ENCODE results near the gene ZNF106. TPM values are rescaled to one million over a fixed set of nuclear protein-coding genes. Genes with fewer than 3 reads are reported as not detected.

The ZNF106 gene
- polyA plus RNA-seq, 3 donors = 29.0 to 121 (median 69.2) TPM

- H3K27me3 ChIP-seq (ENCODE audit: control insufficient read depth in 2 of 2, insufficient read depth in 2 of 2, low read length in 2 of 2) = no peaks in the 10 kb centered on the region
- no peak overlapping the region for H3K4me3 ChIP-seq (replicated peaks in 1 of 3; ENCODE audit: low read depth in 2 of 3, low read length in 3 of 3)
- H3K27ac Mint-ChIP-seq = peak overlapping the region in 2 of 7 donors; percentile 48 to 55
- no peak overlapping the region for H3K4me2 ChIP-seq (replicated peaks; ENCODE audit: extremely low read depth, low read length, poor library complexity, severe bottlenecking)
- peaks cover 70 to 85% of the 10 kb centered on the region in 2 donors for H3K36me3 Mint-ChIP-seq
- H3K9me3 ChIP-seq (replicated peaks in 1 of 2; ENCODE audit: control insufficient read depth in 1 of 2, insufficient read depth in 1 of 2, low read length in 2 of 2) = no peaks in the 10 kb centered on the region
- peaks cover 42% of the 10 kb centered on the region for H3K79me2 ChIP-seq (ENCODE audit: insufficient read depth, low read length)
- intact Hi-C loops (cut with micrococcal nuclease) = no loop called here
- H3K27me3 Mint-ChIP-seq (ENCODE audit: low read depth in 3 of 3) = no peaks in the 10 kb centered on the region
- no peaks in the 10 kb centered on the region for H3K9me3 Mint-ChIP-seq
- H3K4me3 Mint-ChIP-seq = no peak overlapping the region
- no peak for DNase-seq
- TF ChIP-seq, protein P1, sequence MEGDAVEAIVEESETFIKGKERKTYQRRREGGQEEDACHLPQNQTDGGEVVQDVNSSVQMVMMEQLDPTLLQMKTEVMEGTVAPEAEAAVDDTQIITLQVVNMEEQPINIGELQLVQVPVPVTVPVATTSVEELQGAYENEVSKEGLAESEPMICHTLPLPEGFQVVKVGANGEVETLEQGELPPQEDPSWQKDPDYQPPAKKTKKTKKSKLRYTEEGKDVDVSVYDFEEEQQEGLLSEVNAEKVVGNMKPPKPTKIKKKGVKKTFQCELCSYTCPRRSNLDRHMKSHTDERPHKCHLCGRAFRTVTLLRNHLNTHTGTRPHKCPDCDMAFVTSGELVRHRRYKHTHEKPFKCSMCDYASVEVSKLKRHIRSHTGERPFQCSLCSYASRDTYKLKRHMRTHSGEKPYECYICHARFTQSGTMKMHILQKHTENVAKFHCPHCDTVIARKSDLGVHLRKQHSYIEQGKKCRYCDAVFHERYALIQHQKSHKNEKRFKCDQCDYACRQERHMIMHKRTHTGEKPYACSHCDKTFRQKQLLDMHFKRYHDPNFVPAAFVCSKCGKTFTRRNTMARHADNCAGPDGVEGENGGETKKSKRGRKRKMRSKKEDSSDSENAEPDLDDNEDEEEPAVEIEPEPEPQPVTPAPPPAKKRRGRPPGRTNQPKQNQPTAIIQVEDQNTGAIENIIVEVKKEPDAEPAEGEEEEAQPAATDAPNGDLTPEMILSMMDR (IDR thresholded peaks at IDR 0.05) = no peak
- H3K27ac ChIP-seq (ENCODE audit: low read depth in 1 of 2, low read length in 2 of 2) = peak overlapping the region in 1 of 2 donors; percentile 24
- H4K20me1 ChIP-seq (ENCODE audit: insufficient read depth, low read length) = peaks cover 88% of the 10 kb centered on the region
- H3K9ac ChIP-seq (ENCODE audit: insufficient read depth, low read length, poor library complexity, severe bottlenecking) = no peak overlapping the region
- H3K4me1 ChIP-seq (ENCODE audit: control insufficient read depth in 1 of 2, insufficient read depth in 2 of 2, low read length in 2 of 2) = no peaks in the 10 kb centered on the region
- H2AFZ ChIP-seq (ENCODE audit: insufficient read depth, low read depth, low read length, poor library complexity, severe bottlenecking) = no peak overlapping the region
- no peaks in the 10 kb centered on the region for H3K4me1 Mint-ChIP-seq
- H3K36me3 ChIP-seq (replicated peaks in 1 of 2; ENCODE audit: control insufficient read depth in 1 of 2, insufficient read depth in 2 of 2, low read length in 2 of 2) = peaks cover 86 to 97% of the 10 kb centered on the region in 2 donors
Observed at GRCh38 chr15:42445551-42445950, 45.4 kb downstream of the ZNF106 start.

DNA sequence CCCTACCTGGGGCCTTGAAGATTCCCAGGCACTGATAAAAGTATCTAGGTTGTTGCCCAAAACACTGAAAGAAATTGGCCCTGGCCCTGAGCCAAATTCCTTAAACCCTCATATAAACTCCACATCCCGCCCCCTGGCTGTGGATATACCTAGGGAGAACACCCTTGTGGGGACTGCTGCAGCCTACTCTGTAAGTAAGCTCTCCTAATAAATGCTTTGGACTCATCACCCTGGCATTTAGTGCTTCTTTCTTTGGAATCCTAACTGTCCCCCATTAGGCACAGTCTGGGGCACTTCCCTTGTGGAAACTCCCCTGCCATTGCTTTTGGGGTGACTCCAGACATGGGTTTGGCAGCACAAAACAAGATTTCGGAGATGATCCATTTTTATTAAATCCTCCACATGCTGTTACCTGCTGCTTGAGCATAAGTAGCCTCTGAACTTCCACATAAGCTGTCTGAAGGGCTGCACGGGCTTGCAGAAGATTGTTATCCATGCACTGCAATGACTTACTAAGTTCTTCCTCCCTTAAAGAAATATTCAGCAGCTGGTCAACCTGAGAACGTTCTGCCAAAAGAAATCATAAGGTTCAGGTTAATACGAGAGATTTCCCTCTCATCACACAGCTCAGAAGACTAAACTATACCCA is 46.4 kb downstream of the ZNF106 start:
- H3K9me3 ChIP-seq (replicated peaks in 1 of 2; ENCODE audit: control insufficient read depth in 1 of 2, insufficient read depth in 1 of 2, low read length in 2 of 2) = no peaks in the 10 kb centered on the region
- H3K79me2 ChIP-seq (ENCODE audit: insufficient read depth, low read length) = peaks cover 32% of the 10 kb centered on the region
- 100% methylated on average over 2 of the region's 5 CpGs for WGBS (ENCODE audit: insufficient coverage)
- no peak overlapping the region for H3K4me2 ChIP-seq (replicated peaks; ENCODE audit: extremely low read depth, low read length, poor library complexity, severe bottlenecking)
- DNase-seq = no peak
- no peak overlapping the region for H2AFZ ChIP-seq (ENCODE audit: insufficient read depth, low read depth, low read length, poor library complexity, severe bottlenecking)
- Mint-ChIP-seq H3K27me3 (ENCODE audit: low read depth in 3 of 3) (no peaks in the 10 kb centered on the region), H3K9me3 (no peaks in the 10 kb centered on the region), H3K4me1 (no peaks in the 10 kb centered on the region), H3K36me3 (peaks cover 66 to 82% of the 10 kb centered on the region in 2 donors), H3K27ac (peak overlapping the region in 1 of 7 donors; percentile 58), H3K4me3 (no peak overlapping the region)
- peaks cover 85% of the 10 kb centered on the region for H4K20me1 ChIP-seq (ENCODE audit: insufficient read depth, low read length)
- peaks cover 86 to 97% of the 10 kb centered on the region in 2 donors for H3K36me3 ChIP-seq (replicated peaks in 1 of 2; ENCODE audit: control insufficient read depth in 1 of 2, insufficient read depth in 2 of 2, low read length in 2 of 2)
- intact Hi-C loops (cut with micrococcal nuclease) = no loop called here
- no peak overlapping the region for H3K4me3 ChIP-seq (replicated peaks in 1 of 3; ENCODE audit: low read depth in 2 of 3, low read length in 3 of 3)
- no peaks in the 10 kb centered on the region for H3K27me3 ChIP-seq (ENCODE audit: control insufficient read depth in 2 of 2, insufficient read depth in 2 of 2, low read length in 2 of 2)
- peak overlapping the region in 1 of 2 donors; percentile 33 for H3K27ac ChIP-seq (ENCODE audit: low read depth in 1 of 2, low read length in 2 of 2)
- H3K9ac ChIP-seq (ENCODE audit: insufficient read depth, low read length, poor library complexity, severe bottlenecking) = no peak overlapping the region
- H3K4me1 ChIP-seq (ENCODE audit: control insufficient read depth in 1 of 2, insufficient read depth in 2 of 2, low read length in 2 of 2) = no peaks in the 10 kb centered on the region
- TF ChIP-seq, protein P1 (IDR thresholded peaks at IDR 0.05) = no peak

All from CD14-positive monocyte (primary cell).